ENCODE measurements around the gene GRAMD1B. TPM values are rescaled to one million over a fixed set of nuclear protein-coding genes. Genes with fewer than 3 reads are reported as not detected.
"Not testable (repeated sequence)": the region's sequence is repeated elsewhere in the genome, so short reads cannot be mapped to it uniquely, and the experiment has no call there.

The GRAMD1B gene
- total RNA-seq, 1 donor from 2014 or later = 17.6 TPM

GRCh38 chr11:123487157-123487744 lies 57.2 kb downstream of the GRAMD1B start:
- intact Hi-C loops (cut with DNase I) = no loop called here
- ATAC-seq = peak; percentile 33
- DNase-seq (ENCODE audit: missing footprints) = no peak

- ATAC-seq = no peak
- intact Hi-C loops (cut with DNase I) = no loop called here
These were observed 60.5 kb downstream of the GRAMD1B start for GRCh38 chr11:123490527-123490926.

GRCh38 chr11:123491241-123491640 lies 61.2 kb downstream of the GRAMD1B start:
- intact Hi-C loops (cut with DNase I) = no loop called here
- ATAC-seq (no peak), DNase-seq (ENCODE audit: missing footprints) (no peak)

More at GRCh38 chr11:123490527-123490926, 60.5 kb downstream of the GRAMD1B start:
- DNase-seq (ENCODE audit: missing footprints) = no peak

GRCh38 chr11:123493349-123494063 lies 63.4 kb downstream of the GRAMD1B start:
- ATAC-seq = peak; percentile 33

GRCh38 chr11:123494195-123495050 lies 64.4 kb downstream of the GRAMD1B start:
- ATAC-seq (no peak), DNase-seq (ENCODE audit: missing footprints) (no peak)
- intact Hi-C loops (cut with DNase I) = no loop called here

More at GRCh38 chr11:123493349-123494063, 63.4 kb downstream of the GRAMD1B start:
- DNase-seq (ENCODE audit: missing footprints) = no peak
- intact Hi-C loops (cut with DNase I) = no loop called here

- ATAC-seq (peak; percentile 12), DNase-seq (ENCODE audit: missing footprints) (peak; percentile 61)
- intact Hi-C loops (cut with DNase I) = no loop called here
These were observed 74.3 kb downstream of the GRAMD1B start for GRCh38 chr11:123504401-123504800.

GRCh38 chr11:123505546-123506299 lies 75.7 kb downstream of the GRAMD1B start:
- DNase-seq (ENCODE audit: missing footprints) (no peak), ATAC-seq (no peak)
- intact Hi-C loops (cut with DNase I) = no loop called here

GRCh38 chr11:123507043-123507442 lies 77.0 kb downstream of the GRAMD1B start:
- no peak for DNase-seq (ENCODE audit: missing footprints)
- ATAC-seq = no peak
- intact Hi-C loops (cut with DNase I) = no loop called here

GRCh38 chr11:123509737-123510578 lies 79.9 kb downstream of the GRAMD1B start:
- ATAC-seq (peak; percentile 15), DNase-seq (ENCODE audit: missing footprints) (no peak)
- intact Hi-C loops (cut with DNase I) = loop anchor here (2.0 kb wide), 1 partner anchor 45 kb away; no protein-coding TSS in a partner anchor

- intact Hi-C loops (cut with DNase I) = loop anchor here (2.0 kb wide), 1 partner anchor 44 kb away; no protein-coding TSS in a partner anchor
- no peak for DNase-seq (ENCODE audit: missing footprints)
- no peak for ATAC-seq
These were observed 80.5 kb downstream of the GRAMD1B start for GRCh38 chr11:123510579-123510905.

GRCh38 chr11:123511037-123511870 lies 81.2 kb downstream of the GRAMD1B start:
- DNase-seq (ENCODE audit: missing footprints) = peak; percentile 89
- intact Hi-C loops (cut with DNase I) = loop anchor here (1.0 to 2.0 kb wide), 2 partner anchors 44 to 66 kb away; no protein-coding TSS in a partner anchor
- peak; percentile 91 for ATAC-seq

GRCh38 chr11:123513309-123513708 lies 83.2 kb downstream of the GRAMD1B start:
- DNase-seq (ENCODE audit: missing footprints); intact Hi-C loops (cut with DNase I); ATAC-seq: not testable (repeated sequence)

GRCh38 chr11:123516238-123516637 lies 86.2 kb downstream of the GRAMD1B start:
- ATAC-seq = no peak
- intact Hi-C loops (cut with DNase I) = no loop called here
- DNase-seq (ENCODE audit: missing footprints) = no peak

GRCh38 chr11:123517559-123518364 lies 87.7 kb downstream of the GRAMD1B start:
- DNase-seq (ENCODE audit: missing footprints) (no peak), ATAC-seq (no peak)
- intact Hi-C loops (cut with DNase I) = no loop called here

GRCh38 chr11:123518496-123519054 lies 88.5 kb downstream of the GRAMD1B start:
- intact Hi-C loops (cut with DNase I) = no loop called here
- no peak for ATAC-seq

More at GRCh38 chr11:123518496-123519054, 88.5 kb downstream of the GRAMD1B start:
- DNase-seq (ENCODE audit: missing footprints) = no peak

Data from Right ventricle myocardium inferior (tissue), 1 donor.